ENCODE results near the gene GGACT. TPM values are rescaled to one million over a fixed set of nuclear protein-coding genes. Genes with fewer than 3 reads are reported as not detected.
A peak's percentile ranks its signal among the peaks of the same experiment; 100 is the strongest.

The GGACT gene
- total RNA-seq, 3 donors from 2014 or later (not counting 1 experiment from before 2014, with no cell fraction given), result 8.8 to 16.4 (median 15.1) TPM

- peak in 1 of 3 donors; percentile 33 for ATAC-seq
- no peak overlapping the region for H3K4me3 ChIP-seq (ENCODE audit: low read length)
- TF ChIP-seq CTCF (IDR thresholded peaks at IDR 0.05), result no peak
- H3K36me3 ChIP-seq (ENCODE audit: control insufficient read depth, insufficient read depth, low read length), result no peaks in the 10 kb centered on the region
- H3K4me3 Mint-ChIP-seq, result peak overlapping the region; percentile 5
- no peaks in the 10 kb centered on the region for H3K27me3 Mint-ChIP-seq (ENCODE audit: low read depth in 2 of 2)
- DNase-seq, result no peak
- H3K27ac ChIP-seq (ENCODE audit: low read length), result no peak overlapping the region
- no peaks in the 10 kb centered on the region for H3K36me3 Mint-ChIP-seq
- H3K9me3 Mint-ChIP-seq, result no peaks in the 10 kb centered on the region
- 82% methylated on average over 9 of the region's 9 CpGs for WGBS (ENCODE audit: insufficient coverage)
- no peaks in the 10 kb centered on the region for H3K9me3 ChIP-seq (ENCODE audit: control insufficient read depth, insufficient read depth, low read length)
- H3K4me1 ChIP-seq (ENCODE audit: control insufficient read depth, insufficient read depth, low read length), result peaks cover under 1% of the 10 kb centered on the region
- no peaks in the 10 kb centered on the region for H3K27me3 ChIP-seq (ENCODE audit: control insufficient read depth, insufficient read depth, low read length)
- peaks cover 27 to 39% of the 10 kb centered on the region in 2 donors for H3K4me1 Mint-ChIP-seq
- intact Hi-C loops (cut with micrococcal nuclease), result loop anchor here (5.0 to 10.0 kb wide), 2 partner anchors 610 to 1068 kb away; no protein-coding TSS in a partner anchor
- peak overlapping the region; percentile 41 to 59 for H3K27ac Mint-ChIP-seq
Measured at GRCh38 chr13:100512422-100512821, 76.2 kb downstream of the GGACT start.

GRCh38 chr13:100511466-100511865 lies 77.1 kb downstream of the GGACT start:
- Mint-ChIP-seq H3K27me3 (ENCODE audit: low read depth in 2 of 2) (no peaks in the 10 kb centered on the region), H3K9me3 (no peaks in the 10 kb centered on the region), H3K4me1 (peaks cover 30 to 49% of the 10 kb centered on the region in 2 donors), H3K27ac (no peak overlapping the region), H3K36me3 (no peaks in the 10 kb centered on the region), H3K4me3 (no peak overlapping the region)
- no peaks in the 10 kb centered on the region for H3K36me3 ChIP-seq (ENCODE audit: control insufficient read depth, insufficient read depth, low read length)
- no peak for TF ChIP-seq CTCF (IDR thresholded peaks at IDR 0.05)
- H3K27ac ChIP-seq (ENCODE audit: low read length), result no peak overlapping the region
- intact Hi-C loops (cut with micrococcal nuclease), result loop anchor here (5.0 to 10.0 kb wide), 2 partner anchors 609 to 1067 kb away; no protein-coding TSS in a partner anchor
- H3K9me3 ChIP-seq (ENCODE audit: control insufficient read depth, insufficient read depth, low read length), result no peaks in the 10 kb centered on the region
- H3K27me3 ChIP-seq (ENCODE audit: control insufficient read depth, insufficient read depth, low read length), result no peaks in the 10 kb centered on the region
- WGBS (ENCODE audit: insufficient coverage), result 80% methylated on average over 7 of the region's 7 CpGs
- ATAC-seq (no peak), DNase-seq (no peak)
- no peak overlapping the region for H3K4me3 ChIP-seq (ENCODE audit: low read length)
- peaks cover 6% of the 10 kb centered on the region for H3K4me1 ChIP-seq (ENCODE audit: control insufficient read depth, insufficient read depth, low read length)

GRCh38 chr13:100510208-100510957 lies 78.2 kb downstream of the GGACT start:
- DNase-seq, result no peak
- intact Hi-C loops (cut with micrococcal nuclease), result loop anchor here (5.0 to 10.0 kb wide), 2 partner anchors 608 to 1066 kb away; no protein-coding TSS in a partner anchor
- Mint-ChIP-seq H3K36me3 (no peaks in the 10 kb centered on the region), H3K4me3 (no peak overlapping the region), H3K4me1 (peaks cover 37 to 56% of the 10 kb centered on the region in 2 donors), H3K9me3 (no peaks in the 10 kb centered on the region), H3K27ac (no peak overlapping the region), H3K27me3 (ENCODE audit: low read depth in 2 of 2) (no peaks in the 10 kb centered on the region)
- Histone ChIP-seq H3K27me3 (ENCODE audit: control insufficient read depth, insufficient read depth, low read length) (no peaks in the 10 kb centered on the region), H3K4me1 (ENCODE audit: control insufficient read depth, insufficient read depth, low read length) (peaks cover 15% of the 10 kb centered on the region), H3K4me3 (ENCODE audit: low read length) (no peak overlapping the region), H3K9me3 (ENCODE audit: control insufficient read depth, insufficient read depth, low read length) (no peaks in the 10 kb centered on the region), H3K27ac (ENCODE audit: low read length) (no peak overlapping the region), H3K36me3 (ENCODE audit: control insufficient read depth, insufficient read depth, low read length) (no peaks in the 10 kb centered on the region)
- WGBS (ENCODE audit: insufficient coverage), result 94% methylated on average over 10 of the region's 11 CpGs
- TF ChIP-seq CTCF (IDR thresholded peaks at IDR 0.05), result no peak
- ATAC-seq, result no peak

All from natural killer cell (primary cell).